Activated CD8-positive, alpha-beta memory T cell treated with anti-CD3 and anti-CD28 coated beads for 36 hours (primary cell): ENCODE results near the gene TMC5. TPM values are rescaled to one million over a fixed set of nuclear protein-coding genes. Genes with fewer than 3 reads are reported as not detected.
"Not testable (repeated sequence)": the region's sequence is repeated elsewhere in the genome, so short reads cannot be mapped to it uniquely, and the experiment has no call there.

Experiments used
- CTCF ChIA-PET: fragments of 350-600 bp; sonication (Branson Sonifier 250); formaldehyde crosslinking; loops from one replicate; lab custom pipeline; 2021; ENCODE audit warnings: antibody characterized with exemption; lab: Charles Lee
- POLR2A ChIA-PET: fragments of 350-600 bp; sonication (Branson Sonifier 250); formaldehyde crosslinking; loops from one replicate; lab custom pipeline; 2021; ENCODE audit warnings: antibody characterized with exemption; lab: Charles Lee
- total RNA-seq, 2 experiments: library from RNA; stranded (reverse); gene quantifications; one replicate each; pipeline ENCODE4 v1.2.3, GENCODE V29; 2021

TMC5 gene
- total RNA-seq, 2 experiments from 2014 or later, result not detected

DNA sequence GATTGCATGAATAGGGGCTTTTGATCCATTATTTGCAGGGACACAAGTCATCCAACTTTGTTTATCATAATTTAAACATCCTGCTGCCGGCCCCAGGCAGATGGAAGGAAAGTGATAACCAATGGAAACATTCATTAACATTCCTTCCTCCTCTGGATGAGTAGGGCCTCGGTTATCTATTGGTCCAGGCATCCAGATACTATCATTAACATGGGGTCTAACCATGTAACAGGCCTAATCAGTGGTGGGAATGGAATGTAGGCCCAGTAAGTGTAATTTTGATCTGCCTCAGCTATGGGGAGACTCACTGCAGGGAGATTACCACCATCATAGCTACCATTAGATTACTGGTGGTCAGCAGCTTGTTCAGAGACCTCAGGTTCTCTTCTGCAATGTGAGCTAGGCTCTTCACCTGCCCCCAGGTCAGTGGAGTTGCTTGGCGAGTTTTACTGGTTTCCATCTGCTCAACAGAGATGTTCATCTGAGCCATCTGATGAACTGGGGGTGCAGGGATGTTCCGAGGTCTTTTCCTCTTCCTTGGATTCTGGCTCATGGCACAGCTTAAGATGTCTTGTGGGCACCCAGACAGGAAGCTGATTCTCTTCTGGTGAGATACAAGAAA lies 21.9 kb upstream of the TMC5 start:
- POLR2A ChIA-PET, CTCF ChIA-PET: not testable (repeated sequence)

DNA sequence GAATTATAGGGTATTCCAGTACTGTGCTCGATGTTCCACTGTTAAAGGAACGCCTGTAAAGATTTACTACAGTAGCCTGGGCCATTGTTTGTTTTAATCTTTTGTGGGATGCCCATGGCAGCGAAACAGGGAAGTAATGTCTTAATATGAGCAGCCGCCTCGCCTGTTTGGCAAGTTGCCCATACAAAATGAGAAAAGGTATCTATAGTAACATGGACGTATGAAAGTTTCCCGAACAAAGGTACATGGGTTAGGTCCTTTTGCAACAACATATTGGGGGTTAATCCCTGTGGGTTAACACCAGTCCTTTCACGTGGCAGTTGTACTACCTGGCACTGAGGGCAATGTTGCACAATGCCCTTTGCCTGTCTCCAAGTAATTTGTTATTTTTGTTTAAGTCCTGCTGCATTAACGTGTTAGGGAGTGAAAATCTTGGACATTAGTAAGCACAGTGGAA lies 21.1 kb upstream of the TMC5 start:
- POLR2A ChIA-PET, result no interaction called here
- CTCF ChIA-PET, result no interaction called here

DNA sequence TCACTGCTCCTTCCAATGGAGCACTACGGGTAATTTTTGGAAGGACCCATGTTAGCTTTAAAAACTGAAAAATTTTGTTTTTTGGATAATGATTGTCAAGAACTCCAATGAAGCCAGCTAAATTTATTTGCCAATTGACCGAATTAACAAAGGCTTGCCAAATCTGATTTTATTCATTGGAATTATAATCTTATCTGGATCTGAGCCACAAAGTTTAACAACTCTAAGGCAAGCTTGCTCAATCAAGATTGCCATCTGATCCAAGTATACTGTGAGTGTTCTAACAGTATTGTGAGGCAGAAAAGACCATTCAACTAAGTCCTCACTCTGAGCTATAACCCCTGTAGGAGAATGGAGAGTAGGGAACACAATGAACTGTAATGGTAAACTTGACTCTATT lies 20.3 kb upstream of the TMC5 start:
- POLR2A ChIA-PET, CTCF ChIA-PET: not testable (repeated sequence)

DNA sequence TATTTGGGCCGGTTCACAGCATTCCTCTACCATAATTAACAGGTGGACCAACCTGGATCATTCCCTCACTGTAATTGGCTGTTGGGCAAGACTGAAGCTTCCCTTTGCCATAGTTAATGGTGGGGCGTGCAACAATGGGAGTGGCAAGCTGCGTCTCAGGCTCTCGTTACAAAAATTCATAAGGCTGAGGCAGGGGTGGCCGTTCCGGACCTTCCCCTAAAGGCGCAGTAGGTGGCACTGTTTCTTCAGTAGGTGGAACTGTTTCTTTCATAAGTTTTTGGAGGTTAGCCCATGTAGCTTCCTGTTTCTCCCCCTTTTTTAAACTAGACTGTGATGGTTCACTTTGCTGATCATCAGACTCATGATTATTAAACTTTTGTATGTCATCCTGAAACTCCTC lies 17.0 kb upstream of the TMC5 start:
- CTCF ChIA-PET, result interaction anchor here (0.6 kb wide), 1 partner anchor 24 kb away, joined by 3 read pairs; no protein-coding TSS in a partner anchor
- POLR2A ChIA-PET, result no interaction called here

DNA sequence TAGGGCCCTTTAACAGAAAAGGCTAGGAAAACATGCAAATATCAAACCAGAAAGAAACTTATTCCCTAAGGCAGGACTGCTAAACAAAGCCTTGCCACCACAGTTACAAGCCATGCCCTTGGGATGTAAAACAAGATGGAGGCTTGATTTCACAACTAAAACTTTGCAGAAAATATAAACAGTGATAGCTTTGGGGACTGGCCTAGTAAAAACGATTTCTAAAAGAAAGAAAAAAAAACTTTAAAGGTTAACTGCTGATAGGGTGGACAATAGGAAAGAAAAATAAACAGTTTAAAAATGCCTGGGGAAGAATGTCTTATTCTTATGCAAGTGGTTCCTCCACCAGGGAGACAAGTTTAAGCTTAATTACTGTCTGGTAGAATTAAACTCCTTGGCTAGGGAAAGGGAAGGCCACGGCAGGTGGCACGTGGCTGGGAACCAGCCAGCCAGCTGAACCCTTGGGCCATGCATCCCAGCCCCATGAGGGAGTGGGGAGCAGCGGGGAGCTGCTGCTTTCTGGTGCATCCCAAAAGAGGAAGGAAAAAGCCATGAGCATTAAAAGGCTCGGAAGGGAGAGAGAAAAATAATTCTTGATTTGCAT lies 10.7 kb upstream of the TMC5 start:
- POLR2A ChIA-PET, result no interaction called here

DNA sequence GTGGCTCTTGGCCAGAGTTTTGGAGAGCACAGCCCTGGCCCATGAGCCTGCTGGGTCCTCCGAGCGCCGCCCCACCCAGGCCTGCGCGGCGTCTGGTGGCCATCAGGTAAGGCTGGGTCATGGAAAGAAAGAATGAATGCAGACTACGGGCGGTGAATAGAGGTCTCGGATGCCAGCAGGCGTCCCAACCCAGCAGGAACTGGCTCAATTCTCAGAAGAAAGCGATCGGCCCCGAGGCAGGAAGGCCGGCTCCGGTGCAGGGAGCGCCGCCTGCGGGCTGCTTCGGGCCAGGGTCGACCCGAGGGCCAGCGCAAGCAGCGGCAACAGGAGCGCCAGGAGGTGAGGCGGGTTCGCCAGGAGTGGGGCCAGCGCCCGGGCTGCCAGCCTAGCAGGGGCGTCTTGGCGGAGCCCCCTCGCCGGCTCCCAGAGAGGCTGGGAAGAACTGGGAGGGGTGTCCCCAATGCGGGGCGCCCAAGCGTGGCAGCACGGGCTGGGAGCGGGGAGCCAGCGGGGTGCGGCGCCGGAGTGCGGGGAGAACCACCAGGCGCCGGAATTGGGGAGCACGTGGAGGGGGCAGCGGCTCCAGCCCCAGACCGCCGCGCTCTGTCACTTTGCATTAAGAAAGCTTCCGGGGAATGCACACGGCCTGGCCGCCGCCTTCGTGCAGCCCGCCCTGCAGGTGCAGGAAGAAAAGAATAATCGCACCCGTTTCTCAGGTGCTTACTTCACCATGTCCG lies 7.1 kb upstream of the TMC5 start:
- CTCF ChIA-PET, result no interaction called here
- POLR2A ChIA-PET, result no interaction called here

More for the DNA sequence above, 10.7 kb upstream of the TMC5 start:
- CTCF ChIA-PET, result interaction anchor here (0.6 kb wide), 1 partner anchor 1406 kb away, joined by 6 read pairs; no protein-coding TSS in a partner anchor

DNA sequence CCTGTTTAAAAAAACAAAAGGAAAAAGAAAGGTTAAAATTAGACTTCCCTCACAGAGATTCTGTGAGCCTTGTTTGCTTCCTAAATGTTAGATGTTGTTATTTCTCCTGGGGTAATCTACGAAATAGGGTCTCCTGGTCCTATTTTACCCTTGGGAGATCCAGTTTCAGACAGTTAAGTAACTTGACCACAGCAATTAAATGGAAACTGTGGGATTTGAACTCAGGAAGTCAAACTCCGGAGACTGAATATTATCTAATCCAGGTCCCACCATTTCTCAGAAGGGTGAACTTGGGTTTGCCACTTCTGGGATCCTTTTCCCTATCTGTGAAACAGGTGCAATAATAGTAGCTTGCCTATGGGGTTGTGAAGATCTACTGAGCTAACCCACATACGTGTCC lies 6.4 kb upstream of the TMC5 start:
- ChIA-PET POLR2A (interaction anchor here (0.5 kb wide), 1 partner anchor 1519 kb away, joined by 3 read pairs; no protein-coding TSS in a partner anchor), CTCF (interaction anchor here (0.9 kb wide), 1 partner anchor 91 kb away, joined by 3 read pairs; no protein-coding TSS in a partner anchor)

DNA sequence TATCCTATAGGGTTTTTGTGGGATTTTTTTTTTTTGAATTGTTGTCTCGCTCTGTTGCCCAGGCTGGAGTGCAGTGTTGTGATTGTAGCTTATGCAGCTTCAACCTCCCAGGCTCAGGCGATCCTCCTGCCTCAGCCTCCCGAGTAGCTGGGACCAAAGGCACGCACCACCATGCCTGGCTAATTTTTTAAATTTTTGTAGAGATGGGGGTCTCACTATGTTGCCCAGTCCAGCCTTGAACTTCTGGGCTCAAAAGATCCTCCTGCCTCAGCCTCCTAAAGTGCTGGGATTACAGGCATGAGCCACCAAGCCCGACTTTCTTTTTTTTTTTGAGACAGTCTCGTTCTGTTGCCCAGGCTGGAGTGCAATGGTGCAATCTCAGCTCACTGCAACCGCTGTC lies 5.6 kb upstream of the TMC5 start:
- CTCF ChIA-PET, result interaction anchor here (0.9 kb wide), 1 partner anchor 91 kb away, joined by 3 read pairs; no protein-coding TSS in a partner anchor
- POLR2A ChIA-PET, result not testable (repeated sequence)

DNA sequence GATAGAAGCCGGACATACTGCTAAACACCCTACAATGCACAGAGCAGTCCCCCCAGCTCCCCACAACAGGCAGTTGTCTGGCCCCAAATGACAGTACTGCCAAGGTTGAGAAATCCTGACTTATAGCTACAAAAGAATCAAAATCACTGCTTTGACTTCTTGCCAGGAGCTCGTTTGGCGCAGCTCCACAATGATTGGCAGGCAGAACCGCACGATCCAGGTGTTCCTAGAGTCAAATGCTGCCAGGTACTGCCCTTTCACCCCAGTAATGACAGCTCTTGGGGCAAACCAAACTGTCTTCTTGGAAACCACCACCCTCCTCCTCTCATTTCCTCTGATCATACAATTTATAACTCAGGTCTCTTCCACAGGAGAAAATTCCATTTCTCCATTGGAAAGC lies 2.2 kb upstream of the TMC5 start:
- CTCF ChIA-PET, result no interaction called here
- POLR2A ChIA-PET, result no interaction called here

DNA sequence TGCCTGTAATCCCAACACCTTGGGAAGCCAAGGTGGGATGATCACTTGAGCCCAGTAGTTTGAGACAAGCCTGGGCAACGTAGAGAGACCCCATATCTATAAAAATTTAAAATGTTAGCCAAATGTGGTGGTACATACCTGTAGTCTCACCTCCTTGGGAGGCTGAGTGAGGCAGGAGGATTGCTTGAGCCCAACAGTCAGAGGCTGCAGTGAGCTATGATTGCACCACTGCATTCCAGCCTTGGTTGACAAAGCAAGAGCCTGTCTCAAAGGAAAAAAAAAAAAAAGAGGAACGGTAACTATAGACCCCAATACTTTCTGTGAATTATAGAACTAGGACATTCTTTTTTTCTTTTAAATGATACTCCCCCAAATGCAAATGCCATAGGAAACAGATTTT lies 1.8 kb upstream of the TMC5 start:
- ChIA-PET CTCF (no interaction called here), POLR2A (no interaction called here)

DNA sequence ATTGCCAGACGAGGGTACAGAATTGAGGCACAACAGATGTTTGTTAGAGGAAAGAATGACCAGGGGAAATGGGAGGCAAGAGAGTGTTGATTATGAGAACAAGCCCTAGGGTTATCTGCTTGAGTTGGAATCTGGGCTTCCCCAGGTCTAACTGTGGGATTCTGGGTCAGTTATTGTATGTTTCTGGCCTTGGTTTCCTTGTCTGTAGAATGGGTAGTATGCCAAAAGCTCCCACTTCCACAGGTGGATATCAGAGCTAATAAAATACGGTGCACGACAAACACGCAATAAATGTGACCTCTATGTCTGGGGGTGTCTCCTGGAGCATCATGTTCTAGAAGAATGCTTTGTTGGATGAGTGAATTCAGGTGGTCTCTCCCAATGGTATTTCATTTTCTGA lies 517 bp downstream of the TMC5 start:
- CTCF ChIA-PET, result no interaction called here
- POLR2A ChIA-PET, result no interaction called here

DNA sequence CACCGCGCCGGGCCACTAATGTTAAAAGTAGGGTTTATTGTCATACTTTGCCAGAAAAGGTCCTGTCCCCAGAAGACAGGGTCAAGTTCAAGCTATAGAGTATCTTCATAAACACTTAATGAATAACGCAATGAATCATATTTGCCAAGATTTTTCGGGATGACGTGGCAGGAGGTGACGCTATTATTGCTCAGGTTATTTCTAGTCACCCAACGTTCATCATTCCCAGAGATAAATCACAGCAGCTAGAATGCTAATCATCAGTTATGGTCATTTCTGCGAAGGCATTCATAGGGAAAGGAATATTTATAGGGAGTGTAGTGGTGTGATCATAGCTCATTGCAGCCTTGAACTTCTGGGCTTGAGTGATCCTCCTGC lies 2.0 kb downstream of the TMC5 start:
- CTCF ChIA-PET, result no interaction called here
- POLR2A ChIA-PET, result no interaction called here

DNA sequence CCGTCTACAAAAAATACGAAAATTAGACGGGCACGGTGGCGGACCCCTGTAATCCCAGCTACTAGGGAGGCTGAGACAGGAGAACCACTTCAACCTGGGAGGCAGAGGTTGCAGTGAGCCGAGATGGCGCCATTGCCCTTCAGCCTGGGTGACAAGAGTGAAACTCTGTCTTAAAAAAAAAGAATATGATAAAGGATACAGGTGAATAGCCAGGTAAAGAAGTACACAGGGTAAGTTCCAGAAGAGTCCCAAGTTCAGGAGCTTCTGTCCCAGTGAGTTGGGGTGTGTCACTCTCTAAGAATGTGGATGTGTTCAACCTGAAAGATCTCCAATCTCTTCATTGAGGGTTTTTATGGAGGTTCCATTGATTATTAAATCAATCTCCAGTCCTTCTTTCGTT lies 6.8 kb downstream of the TMC5 start:
- CTCF ChIA-PET, result interaction anchor here (0.6 kb wide), 1 partner anchor 76 kb away, joined by 6 read pairs; no protein-coding TSS in a partner anchor
- POLR2A ChIA-PET, result no interaction called here

DNA sequence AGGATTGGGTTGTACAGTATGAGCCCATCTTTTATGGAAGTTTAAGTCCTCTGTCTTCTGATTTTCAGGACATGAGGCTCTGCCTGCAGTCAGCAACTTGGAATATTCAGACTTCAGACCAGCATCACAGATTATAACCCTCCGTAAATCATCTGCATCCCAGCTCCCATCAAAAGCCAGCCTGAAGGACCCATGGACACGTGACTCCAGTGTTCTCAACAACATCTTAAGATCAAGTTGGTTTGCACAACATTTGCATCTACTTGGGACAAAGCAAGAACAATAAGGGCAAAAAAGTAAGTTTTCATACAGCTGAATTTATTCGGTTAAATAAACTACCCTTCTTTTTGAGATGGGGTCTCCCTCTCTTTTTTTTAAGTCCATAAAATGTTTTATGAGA lies 12.7 kb downstream of the TMC5 start:
- ChIA-PET CTCF (no interaction called here), POLR2A (no interaction called here)

DNA sequence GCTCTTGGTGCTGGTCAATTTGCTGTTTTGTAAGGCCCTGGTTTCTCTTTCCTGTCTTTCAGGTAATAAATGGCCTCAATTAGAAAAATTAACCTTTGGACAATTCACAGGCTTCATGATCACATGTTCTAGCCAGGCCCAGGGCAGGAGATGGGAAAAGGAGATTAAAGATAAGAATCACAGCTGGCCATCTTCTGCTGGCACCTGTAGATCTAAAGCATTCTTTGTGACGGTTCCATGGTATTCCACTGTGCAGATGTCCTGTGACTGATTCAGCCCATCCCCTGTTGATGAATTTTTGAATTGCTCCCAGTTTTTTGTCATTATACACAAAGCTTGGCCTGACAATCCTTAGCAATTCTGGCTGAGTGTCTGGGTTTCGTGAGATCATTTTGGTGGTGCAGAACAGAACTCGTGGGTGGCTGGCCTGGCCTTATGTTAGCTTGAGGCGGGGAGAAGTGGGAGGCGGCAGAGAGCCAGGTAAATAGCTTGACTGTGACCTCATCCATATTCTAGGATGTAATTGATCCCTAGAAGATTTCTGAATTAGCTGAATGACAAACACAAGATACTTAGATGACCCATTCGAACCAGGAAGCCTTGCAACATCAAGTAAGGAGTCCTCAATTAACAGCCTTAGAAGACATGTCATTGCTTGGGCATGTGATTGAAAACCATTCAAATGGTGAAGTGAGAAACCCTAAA lies 14.1 kb downstream of the TMC5 start:
- ChIA-PET POLR2A (no interaction called here), CTCF (no interaction called here)

DNA sequence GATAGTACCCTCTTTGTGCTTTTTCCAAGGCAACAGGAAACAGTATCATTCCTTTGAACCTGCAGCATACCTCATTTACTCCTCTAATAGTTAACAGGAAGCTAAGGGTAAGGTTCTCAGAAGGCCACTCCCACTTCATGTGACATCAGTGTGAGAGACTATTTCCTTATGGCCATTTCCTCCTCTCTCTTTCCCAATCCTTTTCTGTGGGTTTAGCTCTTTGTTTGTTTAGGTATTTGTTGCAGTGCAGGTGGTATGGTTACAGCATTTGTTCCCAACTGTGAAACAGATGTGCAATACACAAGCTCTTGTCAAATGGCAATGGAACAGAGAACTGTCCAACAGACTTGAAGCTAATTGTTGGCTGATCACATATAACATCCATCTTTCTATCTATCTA lies 14.7 kb downstream of the TMC5 start:
- ChIA-PET CTCF (no interaction called here), POLR2A (no interaction called here)

DNA sequence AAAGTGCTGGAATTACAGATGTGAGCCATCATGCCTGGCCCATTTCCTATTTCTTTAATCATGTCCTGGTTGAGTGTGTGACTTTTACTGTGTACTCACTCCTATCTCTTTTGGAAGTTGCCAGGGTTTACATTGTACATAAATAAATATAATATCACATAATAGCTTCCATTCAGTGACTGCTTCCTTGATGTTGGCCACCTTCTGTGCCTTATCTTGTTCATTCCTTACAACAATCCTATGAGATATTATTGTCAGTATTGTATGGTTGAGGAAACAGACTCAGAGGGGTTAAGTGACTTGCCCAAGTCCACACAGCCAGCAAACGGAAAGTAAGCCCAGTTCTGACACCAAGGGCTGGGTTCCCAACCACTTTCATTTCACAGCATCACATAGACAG lies 16.9 kb downstream of the TMC5 start:
- CTCF ChIA-PET, result no interaction called here
- POLR2A ChIA-PET, result no interaction called here

DNA sequence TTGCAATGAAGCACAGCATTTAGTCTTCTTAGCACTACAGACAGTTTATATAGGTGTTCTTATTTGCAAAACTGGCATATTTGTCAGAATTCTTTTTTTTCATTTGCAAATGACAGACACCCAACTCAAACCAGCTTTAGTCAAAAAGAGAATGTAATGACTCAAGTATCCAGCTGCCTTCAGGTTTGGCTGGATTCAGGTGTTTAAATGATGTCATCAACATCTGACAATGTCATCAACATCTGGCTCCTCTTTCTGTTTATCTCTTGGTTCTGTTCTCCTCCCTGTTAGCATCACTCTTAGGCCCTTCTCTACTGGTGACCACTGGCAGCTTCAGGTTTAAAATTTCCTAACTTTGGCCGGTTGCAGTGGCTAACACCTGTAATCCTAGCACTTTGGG lies 18.9 kb downstream of the TMC5 start:
- POLR2A ChIA-PET, result no interaction called here
- CTCF ChIA-PET, result no interaction called here

DNA sequence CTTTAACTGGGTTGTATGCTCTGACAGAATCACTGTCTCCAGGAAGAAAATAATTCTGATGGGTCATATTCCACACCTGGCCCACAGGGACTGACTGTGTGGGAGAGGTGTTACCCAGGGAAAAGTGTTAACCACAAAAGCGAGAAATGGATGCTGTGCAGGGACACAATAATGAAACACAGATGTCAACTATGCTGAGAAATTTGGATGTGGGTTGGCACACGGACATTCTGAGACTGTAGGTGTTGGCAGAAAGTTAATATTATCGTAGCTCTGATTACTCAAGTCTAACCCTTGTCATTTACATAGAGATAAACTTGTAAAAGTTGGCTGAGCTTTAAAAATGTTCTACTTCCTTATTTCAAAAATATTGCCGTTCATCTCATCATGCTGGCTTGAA lies 19.6 kb downstream of the TMC5 start:
- CTCF ChIA-PET, result no interaction called here
- POLR2A ChIA-PET, result no interaction called here

DNA sequence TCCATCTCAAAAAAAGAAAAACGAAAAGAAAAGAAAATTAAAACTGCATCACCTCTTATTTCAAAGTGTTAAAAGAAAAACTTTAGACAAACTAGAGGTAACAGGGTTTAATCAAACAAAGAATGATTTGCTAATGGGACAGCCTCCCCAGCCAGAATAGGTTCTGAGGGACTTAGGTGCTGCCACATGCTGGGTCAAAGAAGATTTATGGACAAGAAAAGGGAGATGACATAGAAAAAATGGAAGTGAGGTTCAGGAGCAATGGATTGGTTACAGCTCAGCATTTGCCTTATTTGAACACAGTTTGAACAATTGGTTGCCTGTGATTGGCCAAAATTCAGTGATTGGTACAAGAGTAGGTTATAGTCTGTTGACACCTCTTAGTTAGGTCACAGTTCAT lies 21.1 kb downstream of the TMC5 start:
- ChIA-PET CTCF (no interaction called here), POLR2A (no interaction called here)
